ENCODE data around the gene BEAN1.

DNA sequence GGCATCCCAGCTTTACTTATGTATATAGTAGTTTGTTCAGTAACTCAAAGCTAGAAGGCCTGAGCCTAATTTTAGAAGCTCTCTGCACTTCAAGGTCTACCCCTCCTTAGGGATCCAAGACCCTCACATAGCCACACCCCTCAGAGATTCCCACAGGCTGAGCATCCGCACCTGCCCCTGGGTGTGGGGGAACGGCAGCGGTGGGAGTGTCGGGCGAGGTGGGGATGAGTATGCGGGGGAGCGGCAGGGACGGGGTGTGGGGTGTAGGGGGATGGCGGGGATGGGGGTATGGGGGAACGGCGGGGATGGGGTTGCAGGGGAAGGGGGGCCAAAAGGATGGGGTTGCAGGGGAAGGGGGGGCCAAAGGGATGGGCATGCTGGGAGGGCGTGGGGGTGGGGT, 24.9 kb upstream of the BEAN1 start:
- TF ChIP-seq, protein P1, sequence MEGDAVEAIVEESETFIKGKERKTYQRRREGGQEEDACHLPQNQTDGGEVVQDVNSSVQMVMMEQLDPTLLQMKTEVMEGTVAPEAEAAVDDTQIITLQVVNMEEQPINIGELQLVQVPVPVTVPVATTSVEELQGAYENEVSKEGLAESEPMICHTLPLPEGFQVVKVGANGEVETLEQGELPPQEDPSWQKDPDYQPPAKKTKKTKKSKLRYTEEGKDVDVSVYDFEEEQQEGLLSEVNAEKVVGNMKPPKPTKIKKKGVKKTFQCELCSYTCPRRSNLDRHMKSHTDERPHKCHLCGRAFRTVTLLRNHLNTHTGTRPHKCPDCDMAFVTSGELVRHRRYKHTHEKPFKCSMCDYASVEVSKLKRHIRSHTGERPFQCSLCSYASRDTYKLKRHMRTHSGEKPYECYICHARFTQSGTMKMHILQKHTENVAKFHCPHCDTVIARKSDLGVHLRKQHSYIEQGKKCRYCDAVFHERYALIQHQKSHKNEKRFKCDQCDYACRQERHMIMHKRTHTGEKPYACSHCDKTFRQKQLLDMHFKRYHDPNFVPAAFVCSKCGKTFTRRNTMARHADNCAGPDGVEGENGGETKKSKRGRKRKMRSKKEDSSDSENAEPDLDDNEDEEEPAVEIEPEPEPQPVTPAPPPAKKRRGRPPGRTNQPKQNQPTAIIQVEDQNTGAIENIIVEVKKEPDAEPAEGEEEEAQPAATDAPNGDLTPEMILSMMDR (IDR thresholded peaks at IDR 0.05): no peak
- TF ChIP-seq POLR2A (IDR thresholded peaks at IDR 0.05) (no peak), POLR2AphosphoS5 (IDR thresholded peaks at IDR 0.05) (no peak)
